ENCODE results near the gene ST8SIA4. TPM values are rescaled to one million over a fixed set of nuclear protein-coding genes. Genes with fewer than 3 reads are reported as not detected.

Gene ST8SIA4
- total and polyA plus RNA-seq, 3 experiments from 2014 or later: 17.5 to 56.9 (median 53.5) TPM

GRCh38 chr5:100863739-100864138 is 39.3 kb downstream of the ST8SIA4 start:
- Mint-ChIP-seq H3K4me1 (peaks cover 54 to 79% (median 77%) of the 10 kb centered on the region in 3 donors), H3K4me3 (no peak overlapping the region), H3K27ac (no peak overlapping the region), H3K9me3 (no peaks in the 10 kb centered on the region), H3K36me3 (peaks cover 15 to 26% (median 23%) of the 10 kb centered on the region in 3 donors), H3K27me3 (no peaks in the 10 kb centered on the region)
- Histone ChIP-seq H3K36me3 (ENCODE audit: insufficient read depth, low read length) (no peaks in the 10 kb centered on the region), H3K4me3 (ENCODE audit: low read length) (no peak overlapping the region), H3K27me3 (ENCODE audit: insufficient read depth, low read length, poor library complexity, severe bottlenecking) (no peaks in the 10 kb centered on the region), H3K27ac (ENCODE audit: low read depth, low read length) (no peak overlapping the region), H3K4me1 (ENCODE audit: insufficient read depth, low read length) (peaks cover 7% of the 10 kb centered on the region), H3K9me3 (ENCODE audit: low read length) (no peaks in the 10 kb centered on the region)
- no peak for DNase-seq
- POLR2A ChIA-PET: no interaction called here
- CTCF ChIA-PET: no interaction called here

GRCh38 chr5:100861148-100861547 is 41.9 kb downstream of the ST8SIA4 start:
- peak overlapping the region in 3 of 8 donors; percentile 5 to 52 (median 31) for H3K27ac Mint-ChIP-seq
- H3K4me1 ChIP-seq (ENCODE audit: insufficient read depth, low read length): peaks cover 3% of the 10 kb centered on the region
- CTCF ChIA-PET: interaction anchor here (1.1 kb wide), 1 partner anchor 40 kb away, joined by 3 read pairs; no protein-coding TSS in a partner anchor
- no peaks in the 10 kb centered on the region for H3K9me3 Mint-ChIP-seq
- no peaks in the 10 kb centered on the region for H3K9me3 ChIP-seq (ENCODE audit: low read length)
- POLR2A ChIA-PET: no interaction called here
- H3K36me3 Mint-ChIP-seq: peaks cover 15 to 23% (median 20%) of the 10 kb centered on the region in 3 donors
- H3K4me3 Mint-ChIP-seq: no peak overlapping the region
- no peak overlapping the region for H3K27ac ChIP-seq (ENCODE audit: low read depth, low read length)
- DNase-seq: no peak
- H3K4me3 ChIP-seq (ENCODE audit: low read length): no peak overlapping the region
- H3K27me3 Mint-ChIP-seq: no peaks in the 10 kb centered on the region
- peaks cover 50 to 78% (median 74%) of the 10 kb centered on the region in 3 donors for H3K4me1 Mint-ChIP-seq
- no peaks in the 10 kb centered on the region for H3K27me3 ChIP-seq (ENCODE audit: insufficient read depth, low read length, poor library complexity, severe bottlenecking)
- H3K36me3 ChIP-seq (ENCODE audit: insufficient read depth, low read length): no peaks in the 10 kb centered on the region

GRCh38 chr5:100860407-100860806 is 42.7 kb downstream of the ST8SIA4 start:
- Histone ChIP-seq H3K27ac (ENCODE audit: low read depth, low read length) (no peak overlapping the region), H3K9me3 (ENCODE audit: low read length) (no peaks in the 10 kb centered on the region), H3K27me3 (ENCODE audit: insufficient read depth, low read length, poor library complexity, severe bottlenecking) (no peaks in the 10 kb centered on the region), H3K4me3 (ENCODE audit: low read length) (no peak overlapping the region), H3K36me3 (ENCODE audit: insufficient read depth, low read length) (no peaks in the 10 kb centered on the region), H3K4me1 (ENCODE audit: insufficient read depth, low read length) (peaks cover 3% of the 10 kb centered on the region)
- ChIA-PET POLR2A (no interaction called here), CTCF (no interaction called here)
- DNase-seq: no peak
- peaks cover 49 to 79% (median 76%) of the 10 kb centered on the region in 3 donors for H3K4me1 Mint-ChIP-seq
- H3K27me3 Mint-ChIP-seq: no peaks in the 10 kb centered on the region
- H3K4me3 Mint-ChIP-seq: no peak overlapping the region
- H3K9me3 Mint-ChIP-seq: no peaks in the 10 kb centered on the region
- H3K36me3 Mint-ChIP-seq: peaks cover 10 to 27% (median 17%) of the 10 kb centered on the region in 3 donors
- H3K27ac Mint-ChIP-seq: peak overlapping the region in 4 of 8 donors; percentile 30 to 66 (median 45)

GRCh38 chr5:100858987-100859545 is 44.0 kb downstream of the ST8SIA4 start:
- CTCF ChIA-PET: interaction anchor here (1.5 kb wide), 1 partner anchor 41 kb away, joined by 3 read pairs; no protein-coding TSS in a partner anchor
- H3K27ac Mint-ChIP-seq: no peak overlapping the region

GRCh38 chr5:100856462-100856861 is 46.6 kb downstream of the ST8SIA4 start:
- Mint-ChIP-seq H3K27me3 (no peaks in the 10 kb centered on the region), H3K4me3 (peak overlapping the region in 2 of 7 donors; percentile 34 to 37), H3K4me1 (peaks cover 58 to 83% (median 79%) of the 10 kb centered on the region in 3 donors), H3K36me3 (peaks cover 4 to 33% (median 9%) of the 10 kb centered on the region in 3 donors), H3K27ac (peak overlapping the region in 6 of 8 donors; percentile 18 to 56 (median 43)), H3K9me3 (no peaks in the 10 kb centered on the region)
- no peaks in the 10 kb centered on the region for H3K27me3 ChIP-seq (ENCODE audit: insufficient read depth, low read length, poor library complexity, severe bottlenecking)
- no peak overlapping the region for H3K27ac ChIP-seq (ENCODE audit: low read depth, low read length)
- DNase-seq: no peak
- no peaks in the 10 kb centered on the region for H3K9me3 ChIP-seq (ENCODE audit: low read length)
- no peaks in the 10 kb centered on the region for H3K36me3 ChIP-seq (ENCODE audit: insufficient read depth, low read length)
- CTCF ChIA-PET: no interaction called here
- POLR2A ChIA-PET: no interaction called here
- H3K4me1 ChIP-seq (ENCODE audit: insufficient read depth, low read length): peaks cover 26% of the 10 kb centered on the region
- no peak overlapping the region for H3K4me3 ChIP-seq (ENCODE audit: low read length)

More at GRCh38 chr5:100858987-100859545, 44.0 kb downstream of the ST8SIA4 start:
- peaks cover 13% of the 10 kb centered on the region for H3K4me1 ChIP-seq (ENCODE audit: insufficient read depth, low read length)
- H3K4me1 Mint-ChIP-seq: peaks cover 53 to 81% (median 77%) of the 10 kb centered on the region in 3 donors
- POLR2A ChIA-PET: interaction anchor here (1.0 kb wide), 1 partner anchor 45 kb away, joined by 3 read pairs; no protein-coding TSS in a partner anchor
- H3K9me3 Mint-ChIP-seq: no peaks in the 10 kb centered on the region
- H3K4me3 ChIP-seq (ENCODE audit: low read length): no peak overlapping the region
- no peak overlapping the region for H3K4me3 Mint-ChIP-seq
- H3K27me3 Mint-ChIP-seq: no peaks in the 10 kb centered on the region
- no peaks in the 10 kb centered on the region for H3K9me3 ChIP-seq (ENCODE audit: low read length)
- no peaks in the 10 kb centered on the region for H3K36me3 ChIP-seq (ENCODE audit: insufficient read depth, low read length)
- H3K27me3 ChIP-seq (ENCODE audit: insufficient read depth, low read length, poor library complexity, severe bottlenecking): no peaks in the 10 kb centered on the region
- no peak overlapping the region for H3K27ac ChIP-seq (ENCODE audit: low read depth, low read length)
- DNase-seq: no peak
- peaks cover 4 to 30% (median 15%) of the 10 kb centered on the region in 3 donors for H3K36me3 Mint-ChIP-seq

- POLR2A ChIA-PET: no interaction called here
- no peak overlapping the region for H3K4me3 ChIP-seq (ENCODE audit: low read length)
These were observed 47.1 kb downstream of the ST8SIA4 start for GRCh38 chr5:100855937-100856430.

GRCh38 chr5:100855295-100855694 is 47.8 kb downstream of the ST8SIA4 start:
- H3K4me3 ChIP-seq (ENCODE audit: low read length): no peak overlapping the region
- H3K4me3 Mint-ChIP-seq: peak overlapping the region in 2 of 7 donors; percentile 0 to 20
- CTCF ChIA-PET: no interaction called here
- peaks cover 26% of the 10 kb centered on the region for H3K4me1 ChIP-seq (ENCODE audit: insufficient read depth, low read length)
- no peaks in the 10 kb centered on the region for H3K9me3 Mint-ChIP-seq
- H3K27ac ChIP-seq (ENCODE audit: low read depth, low read length): no peak overlapping the region
- no peak for DNase-seq
- peaks cover 49 to 72% (median 68%) of the 10 kb centered on the region in 3 donors for H3K4me1 Mint-ChIP-seq
- peaks cover 3 to 33% (median 6%) of the 10 kb centered on the region in 3 donors for H3K36me3 Mint-ChIP-seq
- H3K36me3 ChIP-seq (ENCODE audit: insufficient read depth, low read length): no peaks in the 10 kb centered on the region
- H3K9me3 ChIP-seq (ENCODE audit: low read length): no peaks in the 10 kb centered on the region
- no peaks in the 10 kb centered on the region for H3K27me3 Mint-ChIP-seq
- POLR2A ChIA-PET: no interaction called here
- H3K27ac Mint-ChIP-seq: peak overlapping the region in 6 of 8 donors; percentile 43 to 93 (median 66)
- H3K27me3 ChIP-seq (ENCODE audit: insufficient read depth, low read length, poor library complexity, severe bottlenecking): no peaks in the 10 kb centered on the region

More at GRCh38 chr5:100855937-100856430, 47.1 kb downstream of the ST8SIA4 start:
- Mint-ChIP-seq H3K4me3 (peak overlapping the region in 1 of 7 donors; percentile 37), H3K4me1 (peaks cover 54 to 78% (median 74%) of the 10 kb centered on the region in 3 donors), H3K9me3 (no peaks in the 10 kb centered on the region), H3K27ac (peak overlapping the region in 3 of 8 donors; percentile 18 to 75 (median 56)), H3K36me3 (peaks cover 4 to 33% (median 7%) of the 10 kb centered on the region in 3 donors), H3K27me3 (no peaks in the 10 kb centered on the region)
- DNase-seq: no peak
- H3K36me3 ChIP-seq (ENCODE audit: insufficient read depth, low read length): no peaks in the 10 kb centered on the region
- peaks cover 26% of the 10 kb centered on the region for H3K4me1 ChIP-seq (ENCODE audit: insufficient read depth, low read length)
- CTCF ChIA-PET: no interaction called here
- no peaks in the 10 kb centered on the region for H3K9me3 ChIP-seq (ENCODE audit: low read length)
- no peaks in the 10 kb centered on the region for H3K27me3 ChIP-seq (ENCODE audit: insufficient read depth, low read length, poor library complexity, severe bottlenecking)
- H3K27ac ChIP-seq (ENCODE audit: low read depth, low read length): no peak overlapping the region

GRCh38 chr5:100854591-100854990 is 48.5 kb downstream of the ST8SIA4 start:
- Mint-ChIP-seq H3K4me3 (peak overlapping the region in 1 of 7 donors; percentile 20), H3K36me3 (peaks cover 0 to 33% (median 1%) of the 10 kb centered on the region in 3 donors), H3K9me3 (no peaks in the 10 kb centered on the region), H3K27me3 (no peaks in the 10 kb centered on the region), H3K27ac (peak overlapping the region; percentile 11 to 95 (median 66)), H3K4me1 (peaks cover 43 to 65% (median 61%) of the 10 kb centered on the region in 3 donors)
- H3K9me3 ChIP-seq (ENCODE audit: low read length): no peaks in the 10 kb centered on the region
- CTCF ChIA-PET: no interaction called here
- no peak overlapping the region for H3K4me3 ChIP-seq (ENCODE audit: low read length)
- peaks cover 26% of the 10 kb centered on the region for H3K4me1 ChIP-seq (ENCODE audit: insufficient read depth, low read length)
- no peaks in the 10 kb centered on the region for H3K27me3 ChIP-seq (ENCODE audit: insufficient read depth, low read length, poor library complexity, severe bottlenecking)
- POLR2A ChIA-PET: no interaction called here
- H3K36me3 ChIP-seq (ENCODE audit: insufficient read depth, low read length): no peaks in the 10 kb centered on the region
- no peak overlapping the region for H3K27ac ChIP-seq (ENCODE audit: low read depth, low read length)
- no peak for DNase-seq
